DLD1 (cell line): ENCODE measurements around the gene PPIF.

ENCODE experiments used
- in situ Hi-C: cut with HindIII; loops from 2 replicates; pipeline ENCODE4 v1.10.0; 2017; ENCODE audit warnings: low sequenced_read_pairs

The PPIF gene

DNA sequence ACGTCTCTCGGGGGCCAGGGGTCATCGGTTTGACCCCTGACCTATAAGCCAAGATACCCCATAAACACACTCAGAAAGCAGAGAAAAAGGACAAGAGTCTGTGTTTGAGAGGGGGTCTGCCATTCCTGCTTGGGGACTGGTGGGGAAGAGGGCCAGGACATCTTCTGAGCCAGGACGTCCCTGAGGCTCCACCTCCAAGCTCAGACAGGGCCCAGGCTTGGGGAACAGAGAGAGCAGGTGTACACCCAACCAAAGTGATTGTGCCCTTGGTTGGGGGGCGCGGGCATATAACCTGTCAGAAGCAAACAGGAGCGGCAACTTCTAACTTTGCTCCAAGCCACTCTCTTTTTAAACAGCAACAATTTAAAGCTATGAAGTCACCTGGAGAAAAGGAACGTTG is 33.9 kb upstream of the PPIF start:
- in situ Hi-C loops: no loop called here

DNA sequence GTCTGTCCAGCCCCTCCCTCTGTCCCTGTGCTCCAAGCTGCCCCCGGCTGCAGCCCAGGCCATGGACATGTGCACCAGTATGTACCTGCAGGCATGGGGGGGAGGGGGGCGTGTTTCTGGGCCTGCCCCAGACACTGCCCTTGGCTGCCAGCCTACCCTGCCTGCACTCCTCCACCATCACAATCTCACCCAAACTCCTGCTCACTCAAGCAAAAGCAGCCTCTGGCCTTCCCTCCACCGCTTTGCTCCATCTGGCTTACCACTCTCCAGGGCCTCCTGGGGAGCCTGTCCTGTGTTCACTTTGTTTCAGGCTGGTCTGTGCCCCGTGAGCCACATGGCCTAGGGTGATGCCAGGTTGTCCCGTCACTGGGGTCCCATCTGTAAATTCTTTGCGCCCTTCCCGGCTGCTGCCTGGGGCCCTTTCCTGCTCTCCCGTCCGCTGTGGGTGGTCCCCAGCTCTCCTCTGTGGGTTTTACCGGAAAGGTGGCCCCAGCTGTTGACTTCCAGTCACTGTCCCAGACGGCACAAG is 33.3 kb upstream of the PPIF start:
- in situ Hi-C loops: no loop called here

DNA sequence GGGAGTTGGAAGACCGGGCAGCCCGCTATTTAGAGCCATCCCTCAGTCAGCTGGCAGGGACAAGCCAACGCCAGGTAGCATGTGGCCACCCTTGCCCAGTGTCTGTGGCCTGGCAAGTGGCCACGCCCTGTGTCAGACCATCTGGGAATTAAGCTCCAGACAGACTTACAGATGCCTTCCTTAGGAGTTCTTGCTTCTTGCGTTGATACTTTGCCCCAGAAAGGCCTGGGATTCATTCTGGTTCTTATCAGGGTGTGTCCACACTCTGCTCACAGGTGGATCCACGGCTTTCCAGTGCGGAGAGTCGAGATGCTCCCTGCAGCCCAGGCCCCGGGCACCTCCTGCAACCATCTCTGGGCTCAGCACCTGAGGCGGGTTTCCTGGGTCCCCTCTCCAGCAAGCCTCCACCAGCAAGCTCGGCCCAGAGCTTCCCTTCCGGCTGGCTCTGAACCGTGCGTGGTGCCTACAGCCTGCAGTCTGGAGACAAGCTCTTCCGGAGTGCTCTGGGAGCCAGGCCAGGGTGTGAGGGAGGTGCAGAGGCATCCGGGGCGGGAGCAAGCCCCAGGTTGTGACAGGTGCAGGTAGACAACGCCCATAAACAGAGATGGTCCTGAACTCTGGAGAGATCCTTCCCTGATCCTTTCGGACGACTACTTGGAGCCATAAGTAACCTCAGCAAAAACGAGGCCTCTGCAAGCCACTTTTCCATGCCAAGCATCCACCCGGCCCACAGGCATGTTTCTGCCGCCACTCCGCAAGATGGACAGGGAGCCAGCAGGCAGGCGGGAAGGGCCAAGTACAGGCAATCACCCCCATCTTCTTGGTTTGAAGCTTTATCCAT is 32.3 kb upstream of the PPIF start:
- in situ Hi-C loops: no loop called here

DNA sequence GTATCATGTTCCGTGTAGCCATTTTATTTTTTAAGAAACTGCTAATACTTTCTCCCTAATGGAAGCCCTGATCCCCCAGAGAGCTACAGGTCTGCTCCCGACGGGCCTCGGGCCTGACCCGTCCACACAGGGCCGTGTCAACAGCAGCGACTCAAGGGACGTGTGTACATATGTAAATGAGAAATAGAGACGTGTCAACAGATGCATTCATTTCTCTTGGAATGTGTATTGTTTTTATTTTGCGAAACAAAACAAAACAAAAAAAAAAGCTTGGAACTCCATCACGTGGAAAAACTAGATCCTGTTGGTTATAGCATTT is 31.7 kb upstream of the PPIF start:
- in situ Hi-C loops: no loop called here

DNA sequence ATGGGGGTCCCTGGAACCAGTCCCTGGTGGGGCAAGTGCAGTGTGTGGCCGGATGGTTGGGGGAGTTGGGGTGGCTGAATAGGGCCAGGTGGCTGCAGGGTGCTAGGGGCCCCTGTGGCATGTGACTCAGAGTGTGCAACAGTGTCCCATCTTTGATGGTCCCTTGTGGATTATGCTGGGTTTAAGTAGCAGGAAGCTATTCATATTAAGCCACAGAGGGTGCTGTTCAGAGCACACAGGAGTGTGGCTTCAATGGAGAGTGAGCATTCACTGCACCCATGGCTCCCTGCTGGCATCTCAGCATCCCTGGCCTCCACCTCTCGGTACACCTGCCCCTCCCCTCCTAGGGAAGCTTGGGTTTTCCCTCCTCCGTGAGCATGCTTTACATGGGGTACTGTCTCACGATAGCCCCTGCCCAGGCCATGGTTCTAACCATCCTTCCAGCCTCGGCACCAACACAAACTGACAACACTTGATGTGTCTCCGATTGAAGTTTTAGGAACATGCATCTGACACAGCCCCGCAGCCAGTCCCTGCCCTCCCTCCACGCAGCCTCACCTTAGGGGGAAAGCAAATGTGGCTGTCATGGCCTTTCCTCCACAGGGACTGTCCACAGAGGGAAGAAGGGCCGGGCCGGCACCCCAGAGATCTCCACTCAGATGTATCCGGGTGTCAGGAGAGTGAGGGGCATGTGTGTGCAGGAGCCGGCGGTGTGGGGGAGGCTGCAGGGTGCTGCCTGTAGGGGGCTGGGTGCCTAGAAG is 30.4 kb upstream of the PPIF start:
- in situ Hi-C loops: no loop called here

DNA sequence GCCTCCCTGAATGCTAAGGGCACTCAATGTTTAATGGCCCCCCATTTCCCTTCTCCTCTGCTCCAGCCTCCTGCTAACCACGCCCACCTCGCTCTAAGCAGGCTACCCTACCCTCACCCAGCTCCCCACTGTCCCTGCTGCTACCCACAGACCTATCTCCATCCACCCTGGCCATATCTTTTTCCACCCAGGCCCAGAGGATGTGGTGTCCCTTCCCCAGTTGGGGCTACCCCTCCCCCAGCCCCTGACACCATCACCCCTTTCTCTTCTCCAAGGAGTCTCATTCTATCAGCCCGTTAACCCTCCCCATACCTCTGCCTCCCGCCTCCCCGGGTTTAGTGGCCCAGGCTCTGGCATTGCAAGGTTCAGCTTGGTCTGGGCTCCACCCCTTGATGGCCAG is 28.9 kb upstream of the PPIF start:
- in situ Hi-C loops: no loop called here

DNA sequence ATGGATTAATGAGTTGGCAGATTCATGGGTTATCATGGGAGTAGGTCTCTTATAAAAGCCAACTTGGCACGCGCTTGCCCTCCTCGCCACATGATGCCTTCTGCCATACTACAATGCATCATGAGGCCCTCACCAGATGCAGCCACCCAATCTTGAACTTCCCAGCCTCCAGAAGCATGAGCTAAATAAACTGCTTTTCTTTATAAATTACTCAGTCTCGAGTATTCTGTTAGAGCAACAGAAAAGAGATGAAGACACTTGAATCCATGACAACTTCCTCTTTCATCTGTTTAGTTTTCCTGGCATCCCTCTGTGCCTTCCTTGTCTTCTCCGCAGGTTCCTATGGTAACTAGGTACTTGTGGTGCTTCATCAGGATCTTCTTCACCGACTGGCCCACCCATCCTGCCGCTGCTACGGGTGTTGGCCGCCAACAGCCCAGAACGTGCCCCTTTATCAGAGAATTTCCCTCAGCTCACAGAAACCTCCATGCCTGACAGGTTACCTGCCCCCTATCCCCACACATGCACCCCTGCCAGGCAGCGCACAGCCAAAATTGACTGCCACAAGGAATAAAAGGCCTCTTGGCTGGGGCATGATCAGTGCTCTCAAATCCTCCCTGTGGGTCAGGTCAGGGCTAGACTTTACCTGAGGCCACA is 28.0 kb upstream of the PPIF start:
- in situ Hi-C loops: no loop called here

DNA sequence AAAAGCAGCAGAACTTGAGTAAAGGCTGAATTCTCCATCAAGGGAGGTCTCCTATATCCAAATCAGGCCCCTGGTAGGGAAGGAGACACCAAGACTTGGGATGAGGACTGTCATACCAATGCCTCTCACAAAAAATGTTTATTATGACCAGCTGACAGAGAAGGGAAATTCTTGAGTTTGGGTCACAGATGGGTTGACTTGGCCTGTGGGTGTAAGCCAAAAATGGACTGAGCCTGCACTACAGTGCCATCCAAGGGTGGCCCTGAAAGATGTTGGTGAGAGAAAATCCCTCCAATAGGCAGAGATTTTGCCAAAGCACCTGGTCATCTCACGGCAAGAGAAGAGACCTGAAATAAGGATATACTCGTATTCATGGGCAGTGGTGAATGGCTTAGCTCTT is 27.0 kb upstream of the PPIF start:
- in situ Hi-C loops: no loop called here

DNA sequence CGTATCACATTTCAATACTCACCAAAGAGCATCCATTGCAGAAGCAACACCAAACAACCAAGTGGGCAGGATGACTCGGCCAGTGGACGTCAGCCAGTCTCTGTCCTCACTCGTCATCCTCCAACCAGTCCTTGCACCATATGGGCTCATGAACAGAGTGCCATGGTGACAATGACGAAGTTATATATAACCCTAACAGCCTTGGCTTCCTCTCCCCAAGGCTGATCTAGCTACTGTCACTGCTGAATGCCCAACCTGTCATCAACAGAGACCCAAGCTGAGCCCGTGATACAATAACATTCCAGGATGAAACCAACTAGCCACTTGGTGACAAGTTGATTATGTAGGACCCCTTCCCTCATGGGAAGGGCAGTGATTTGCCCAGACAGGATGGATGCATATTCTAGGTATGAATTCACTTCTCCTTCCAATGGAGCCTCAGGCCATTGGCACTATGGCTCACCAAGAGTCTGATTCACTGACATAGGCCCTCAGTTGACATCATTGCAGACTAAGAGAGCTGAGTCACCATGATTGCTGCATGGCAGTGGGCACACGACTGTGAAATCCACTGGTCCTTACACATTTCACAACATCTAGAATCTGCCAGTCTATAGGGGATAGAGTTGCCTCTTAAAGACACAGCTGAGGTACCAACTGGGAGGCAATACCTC is 26.3 kb upstream of the PPIF start:
- in situ Hi-C loops: no loop called here

DNA sequence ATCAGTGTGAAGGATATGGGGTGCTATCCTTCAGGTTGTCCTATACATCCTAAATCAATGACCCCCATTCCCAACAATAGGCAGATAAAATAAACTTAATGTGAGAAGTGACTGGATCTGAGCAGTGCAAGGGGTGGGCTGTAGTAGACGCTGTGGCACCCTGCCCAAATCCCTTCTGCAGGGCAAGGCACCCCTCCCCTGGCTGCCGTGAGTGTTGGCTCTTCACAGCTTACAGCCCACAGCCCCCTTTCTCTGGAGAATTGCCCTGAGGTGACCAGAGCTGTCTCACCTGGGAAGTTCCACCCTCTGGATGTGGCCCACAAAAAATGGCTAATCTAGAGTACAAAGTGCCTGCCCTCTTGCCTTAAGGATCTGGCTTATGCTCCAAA is 25.8 kb upstream of the PPIF start:
- in situ Hi-C loops: no loop called here

DNA sequence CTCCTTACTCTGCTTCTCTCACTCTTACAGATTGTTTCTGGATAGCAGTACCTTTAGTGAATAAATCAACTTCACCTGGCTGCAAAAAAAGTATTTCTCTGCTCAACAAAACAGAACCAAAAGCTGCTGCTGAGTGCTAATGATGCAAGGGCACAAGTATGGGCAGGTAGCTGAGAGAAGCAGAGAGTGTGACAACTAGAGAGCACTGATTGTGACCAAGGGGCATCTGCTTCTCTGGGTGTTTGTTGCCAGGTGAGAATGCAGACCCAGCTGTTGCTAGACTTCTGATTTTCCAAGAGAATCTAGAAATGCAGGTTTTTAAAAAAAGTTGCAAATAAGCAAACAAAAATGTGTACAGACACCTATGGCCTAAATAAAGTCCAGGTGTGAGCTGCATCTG is 25.3 kb upstream of the PPIF start:
- in situ Hi-C loops: no loop called here

DNA sequence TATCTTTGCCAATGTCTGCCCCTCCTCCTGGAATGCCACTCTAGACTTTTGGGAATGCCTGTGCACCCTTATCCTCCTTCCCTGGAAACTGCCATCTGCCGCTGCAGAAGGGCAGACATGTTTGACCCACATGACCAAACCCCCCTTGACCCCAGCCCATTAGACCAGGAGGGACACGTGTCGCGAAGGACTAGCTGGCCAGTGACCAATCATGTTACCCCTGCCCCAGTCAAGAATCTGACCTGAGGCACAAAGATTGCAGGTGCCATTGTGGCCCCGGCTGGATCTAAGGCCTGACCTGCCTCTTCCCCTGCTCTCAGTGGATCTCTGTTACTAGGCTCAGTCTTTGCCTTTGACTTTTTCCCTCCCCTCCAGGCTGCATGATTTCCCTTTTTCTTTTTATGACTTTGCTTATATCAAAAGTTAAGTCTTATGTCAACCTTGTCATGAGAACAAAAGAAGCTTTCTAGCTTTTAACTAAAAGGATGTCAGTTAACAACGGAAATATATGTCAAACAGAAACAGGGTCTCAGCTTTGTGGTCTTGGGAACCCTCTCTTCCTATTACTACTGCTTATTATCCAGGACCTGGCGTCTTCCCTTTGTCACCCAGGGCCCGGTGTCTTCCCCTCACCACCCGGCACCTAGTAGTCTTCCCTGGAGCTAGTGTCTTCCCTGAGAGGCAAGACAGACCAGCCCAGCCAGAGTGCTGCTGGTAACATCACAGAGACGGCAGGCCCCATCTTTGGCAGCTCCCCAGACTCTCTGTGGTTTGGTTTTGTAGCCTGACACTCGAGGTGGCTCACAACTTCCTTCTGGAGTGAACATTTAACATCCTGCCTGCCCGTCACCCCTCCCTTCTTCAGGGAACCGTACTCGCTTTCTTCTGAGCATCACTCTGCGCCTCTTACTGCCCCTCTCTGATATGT is 24.4 kb upstream of the PPIF start:
- in situ Hi-C loops: no loop called here

DNA sequence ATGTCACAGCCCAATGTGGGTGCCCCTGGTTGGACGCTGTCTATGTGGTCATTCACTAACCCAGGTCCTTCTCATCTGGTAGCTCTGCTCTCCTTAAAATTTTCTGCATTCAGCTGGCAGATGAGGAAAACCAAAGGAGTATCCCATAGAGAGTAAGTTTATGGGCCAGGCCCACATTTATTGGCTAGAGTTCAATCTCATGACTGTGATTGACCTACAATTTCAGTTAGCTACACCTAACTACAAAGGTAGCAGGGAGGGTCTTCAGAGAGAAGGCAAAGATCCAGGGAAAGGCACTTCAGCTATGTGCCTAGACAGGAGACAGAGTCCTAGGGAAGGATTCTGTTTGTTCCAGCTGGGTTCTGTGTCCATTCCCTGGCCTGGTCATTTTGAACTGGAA is 23.7 kb upstream of the PPIF start:
- in situ Hi-C loops: no loop called here

DNA sequence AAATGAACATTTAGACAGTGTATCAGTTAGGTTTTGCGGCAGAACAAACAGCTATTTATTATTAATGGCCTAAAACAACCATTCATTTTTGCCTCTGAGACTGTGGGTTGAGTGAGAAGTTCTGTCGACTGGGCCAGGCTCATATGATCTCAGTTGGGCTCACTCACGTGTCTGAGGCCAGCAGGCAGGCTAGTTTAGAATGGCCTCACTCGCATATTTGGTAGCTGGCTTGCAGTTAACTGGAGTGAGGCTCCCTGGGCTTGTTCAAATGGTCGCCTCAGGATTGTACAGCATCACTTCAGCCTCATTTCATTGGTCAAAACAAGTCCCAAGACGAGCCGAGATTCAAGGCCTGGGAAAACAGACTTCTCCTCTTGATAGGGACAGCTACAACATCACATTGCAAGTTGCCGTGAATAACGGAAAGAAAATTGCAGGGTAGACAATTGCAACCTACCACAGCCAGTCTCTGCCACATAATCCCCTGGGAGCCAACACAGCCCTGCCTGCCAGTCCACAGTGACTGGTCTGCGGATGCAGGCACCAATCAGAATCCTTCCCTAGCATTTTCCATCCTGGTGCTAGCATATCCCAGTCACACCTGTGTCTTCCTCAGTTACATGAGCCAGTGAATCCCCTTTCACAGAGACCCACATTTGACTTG is 23.1 kb upstream of the PPIF start:
- in situ Hi-C loops: no loop called here

DNA sequence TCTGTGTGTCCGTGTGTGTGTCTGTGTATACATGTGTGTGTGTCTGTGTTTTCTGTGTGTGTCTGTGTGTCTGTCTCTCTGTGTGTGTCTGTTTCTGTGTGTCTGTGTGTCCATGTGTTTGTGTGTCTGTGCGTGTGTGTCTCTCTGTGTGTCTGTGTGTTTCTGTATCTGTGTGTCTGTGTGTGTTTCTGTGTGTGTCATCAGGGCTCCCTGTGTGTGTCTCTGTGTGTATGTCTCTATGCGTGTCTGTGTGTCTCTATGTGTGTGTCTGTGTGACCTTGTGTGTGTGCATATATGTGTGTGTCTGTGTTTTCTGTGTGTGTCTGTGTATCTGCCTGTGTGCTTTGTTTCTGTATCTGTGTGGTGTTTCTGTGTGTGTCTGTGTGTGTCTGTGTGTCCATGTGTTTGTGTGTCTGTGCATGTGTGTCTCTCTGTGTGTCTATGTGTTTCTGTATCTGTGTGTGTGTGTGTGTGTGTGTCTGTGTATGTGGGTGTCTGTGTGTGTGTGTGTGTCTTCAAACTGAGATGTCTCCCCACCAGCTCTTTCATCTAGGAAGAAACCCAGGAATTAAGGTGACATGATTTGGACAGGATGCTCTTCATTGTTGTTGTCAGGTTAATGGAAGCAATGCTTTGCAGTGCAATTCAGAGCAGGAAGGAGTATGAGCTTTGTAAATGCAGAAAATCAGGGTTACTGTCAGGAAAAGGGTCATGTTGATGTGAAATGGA is 20.7 kb upstream of the PPIF start:
- in situ Hi-C loops: no loop called here

DNA sequence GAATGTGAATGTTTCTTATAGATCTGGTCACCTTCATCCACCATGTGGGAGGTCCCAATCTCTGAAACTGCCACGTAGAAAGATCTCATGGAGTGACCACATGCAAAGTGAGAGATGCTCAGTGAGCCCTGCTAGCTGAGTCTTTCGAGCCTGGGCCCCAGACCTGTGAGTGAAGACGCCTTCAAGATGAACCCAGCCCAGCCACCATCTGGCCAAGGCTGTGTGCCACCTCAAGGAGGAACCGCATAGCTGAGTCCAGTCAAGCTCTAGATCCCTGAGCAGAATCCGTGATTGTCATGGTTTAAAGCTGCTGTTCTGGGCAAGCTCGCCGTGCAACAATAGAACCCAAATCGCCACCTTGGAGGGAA is 20.2 kb upstream of the PPIF start:
- in situ Hi-C loops: no loop called here

DNA sequence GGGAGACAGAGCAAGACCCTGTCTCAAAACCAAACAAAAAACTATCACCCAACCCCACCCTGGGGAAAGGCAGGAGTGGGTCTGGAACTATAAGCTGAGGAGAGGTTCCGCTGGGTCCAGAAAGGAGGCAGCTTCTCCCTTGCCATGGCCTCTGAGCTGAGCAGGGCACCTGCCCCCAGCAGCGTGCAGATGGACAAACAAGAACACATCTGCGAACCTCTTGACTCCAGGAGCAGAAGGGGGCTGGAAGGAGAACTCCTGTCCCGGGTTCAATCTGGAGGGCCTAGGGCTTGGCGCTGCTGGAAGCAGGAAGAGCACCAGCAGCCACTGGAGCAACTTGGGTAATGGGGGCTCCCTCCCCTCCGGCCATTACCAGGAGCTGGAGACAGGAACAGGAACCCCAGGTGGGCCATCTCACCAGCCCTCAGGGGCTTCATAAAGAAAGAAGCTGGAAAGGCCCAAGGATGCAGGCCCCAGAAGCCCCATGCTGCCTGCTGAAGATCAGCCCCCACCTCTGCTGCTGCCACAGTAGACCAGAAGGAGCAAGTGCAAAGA is 19.0 kb upstream of the PPIF start:
- in situ Hi-C loops: no loop called here

DNA sequence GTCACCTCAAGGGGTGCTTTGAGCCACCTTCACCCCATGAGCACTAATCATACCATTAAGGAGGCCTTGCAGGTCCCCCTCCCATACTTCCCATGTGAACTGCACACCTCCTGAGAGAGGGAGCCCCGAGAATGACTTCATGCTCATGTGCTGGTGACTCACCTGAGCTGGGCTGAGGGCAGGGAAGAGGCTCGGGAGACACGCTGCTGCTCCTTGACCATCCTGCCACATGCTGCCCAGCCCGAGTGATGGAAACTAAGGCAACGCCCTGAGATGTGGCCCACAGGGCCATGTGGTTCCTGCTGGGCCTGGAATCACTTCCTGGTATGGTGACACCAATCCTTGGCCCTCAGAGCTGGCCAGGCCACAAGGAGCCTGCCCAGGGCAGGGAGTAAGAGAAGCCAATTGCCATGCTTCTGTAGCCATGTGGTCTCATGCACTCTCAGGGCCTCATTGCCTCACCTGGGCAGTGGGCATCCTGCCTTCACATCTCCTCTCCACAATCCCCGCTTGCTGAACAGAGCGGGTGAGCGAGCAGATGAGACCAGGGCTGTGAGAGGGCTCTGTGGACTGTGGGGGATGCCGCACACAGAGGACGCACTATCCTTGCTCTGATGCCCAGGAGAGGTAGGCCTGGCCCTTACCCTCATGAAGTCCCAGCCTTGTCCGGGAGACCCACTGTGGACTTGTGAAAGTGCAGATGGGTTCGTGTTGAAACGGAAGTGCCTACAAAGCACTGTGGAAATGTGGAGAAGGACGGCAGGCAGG is 18.3 kb upstream of the PPIF start:
- in situ Hi-C loops: no loop called here
